ES-I3 (cell line): ENCODE results near the gene SERPIND1.
"Not testable (repeated sequence)": the region's sequence is repeated elsewhere in the genome, so short reads cannot be mapped to it uniquely, and the experiment has no call there.

Experiments
- H3K36me3 ChIP-seq: 2 replicates; pipeline ENCODE4 v1.6.1; 2013; ENCODE audit warnings: mild to moderate bottlenecking, low read length, control low read depth, moderate library complexity; ENCODE audit not compliant: insufficient read depth
- H3K4me1 ChIP-seq: 2 replicates; pipeline ENCODE4 v1.6.1; 2013; ENCODE audit warnings: mild to moderate bottlenecking, control low read depth, low read length; ENCODE audit not compliant: insufficient read depth
- H3K9ac ChIP-seq: 2 replicates; pipeline ENCODE4 v1.6.1; 2013; ENCODE audit warnings: low read depth, mild to moderate bottlenecking, low read length, moderate library complexity
- H3K9me3 ChIP-seq: 2 replicates; pipeline ENCODE4 v1.6.1; 2013; ENCODE audit warnings: mild to moderate bottlenecking, low read length, moderate library complexity; ENCODE audit not compliant: control insufficient read depth, insufficient read depth

The SERPIND1 gene

GRCh38 chr22:20815477-20816050 lies 41.7 kb downstream of the SERPIND1 start:
- Histone ChIP-seq H3K9ac (no peak overlapping the region), H3K9me3 (no peaks in the 10 kb centered on the region), H3K4me1 (no peaks in the 10 kb centered on the region), H3K36me3 (no peaks in the 10 kb centered on the region)

DNA sequence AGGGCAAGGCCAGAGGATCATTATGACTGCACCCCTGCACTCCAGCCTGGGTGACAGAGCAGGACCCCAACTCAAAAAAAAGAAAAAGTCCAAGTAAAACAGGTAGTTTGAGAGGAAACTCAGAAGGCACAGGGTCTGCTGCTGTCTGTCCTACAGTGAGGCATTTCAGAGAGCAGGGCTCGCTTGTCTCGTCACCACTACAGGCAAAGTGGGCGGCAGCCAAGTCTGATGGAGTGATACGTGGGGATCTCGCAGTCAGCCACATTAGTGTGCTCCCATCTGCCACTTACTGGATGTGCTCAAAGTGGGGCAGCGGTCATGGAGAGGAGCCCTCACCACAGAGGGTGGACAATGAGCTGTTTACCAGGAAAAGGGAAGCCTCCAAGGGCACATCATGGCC lies 42.6 kb downstream of the SERPIND1 start:
- Histone ChIP-seq H3K9ac (no peak overlapping the region), H3K4me1 (no peaks in the 10 kb centered on the region), H3K36me3 (no peaks in the 10 kb centered on the region), H3K9me3 (no peaks in the 10 kb centered on the region)

DNA sequence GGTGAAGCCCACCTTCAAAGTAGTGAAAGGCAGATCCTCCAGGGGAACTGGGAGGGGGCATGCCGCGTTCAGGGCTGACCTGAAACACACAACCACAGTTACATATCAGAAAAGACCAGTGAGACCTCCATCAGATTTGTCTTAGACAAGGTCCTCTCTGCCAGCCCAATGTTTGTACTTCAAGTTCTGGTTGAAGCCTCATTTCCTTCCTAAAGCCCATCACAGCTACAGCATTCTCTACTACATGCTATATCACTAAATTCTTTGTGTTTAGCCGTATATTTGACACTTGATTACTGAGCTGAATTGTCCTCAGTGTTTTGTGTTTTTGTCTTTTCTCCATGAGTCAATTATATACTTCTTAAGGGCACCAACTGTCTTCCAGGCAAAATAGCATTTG lies 44.6 kb downstream of the SERPIND1 start:
- H3K9ac ChIP-seq = no peak overlapping the region
- no peaks in the 10 kb centered on the region for H3K9me3 ChIP-seq
- H3K4me1 ChIP-seq = no peaks in the 10 kb centered on the region
- H3K36me3 ChIP-seq = no peaks in the 10 kb centered on the region

- Histone ChIP-seq H3K36me3 (no peaks in the 10 kb centered on the region), H3K9me3 (no peaks in the 10 kb centered on the region), H3K4me1 (no peaks in the 10 kb centered on the region), H3K9ac (no peak overlapping the region)
These were observed 45.6 kb downstream of the SERPIND1 start for GRCh38 chr22:20819471-20819870.

DNA sequence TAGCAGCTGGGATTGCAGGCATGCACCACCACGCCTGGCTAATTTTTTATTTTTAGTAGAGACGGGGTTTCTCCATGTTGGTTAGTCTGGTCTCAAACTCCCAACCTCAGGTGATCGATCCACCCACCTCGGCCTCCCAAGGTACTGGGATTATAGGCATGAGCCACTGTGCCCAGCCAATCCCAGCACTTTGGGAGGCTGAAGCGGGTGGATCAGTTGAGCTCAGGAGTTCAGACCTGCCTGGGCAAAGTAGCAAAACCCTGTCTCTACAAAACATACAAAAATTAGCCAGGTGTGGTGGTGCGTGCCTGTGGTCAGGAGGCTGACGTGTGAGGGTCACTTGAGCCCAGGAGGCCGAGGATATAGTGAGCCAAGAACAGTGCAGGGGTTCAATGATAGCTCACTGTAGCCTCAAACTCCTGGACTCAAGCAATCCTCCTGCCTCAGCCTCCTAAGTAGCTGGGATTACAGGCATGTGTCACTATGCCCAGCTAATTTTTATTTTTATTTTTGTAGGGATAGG lies 47.9 kb downstream of the SERPIND1 start:
- not testable (repeated sequence) for H3K36me3 ChIP-seq, H3K4me1 ChIP-seq, H3K9me3 ChIP-seq, H3K9ac ChIP-seq

DNA sequence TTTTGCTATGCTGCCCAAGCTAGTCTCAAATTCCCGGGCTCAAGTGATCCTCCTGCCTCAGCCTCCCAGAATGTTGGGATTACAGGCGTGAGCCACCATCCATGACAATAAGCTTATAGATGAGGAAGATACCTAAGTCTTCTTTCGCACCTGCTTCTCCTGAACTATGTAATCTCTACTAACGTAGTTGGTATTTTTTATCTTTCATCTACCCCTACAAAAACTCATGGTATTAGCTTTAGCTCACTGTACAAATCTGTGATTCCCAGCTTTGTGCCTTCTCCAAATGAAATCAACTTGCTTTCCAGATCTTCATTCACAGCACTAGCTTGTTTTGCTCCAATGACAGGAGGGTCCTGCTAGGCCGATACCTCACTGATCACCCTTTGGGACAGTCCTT lies 48.3 kb downstream of the SERPIND1 start:
- Histone ChIP-seq H3K9ac (no peak overlapping the region), H3K4me1 (no peaks in the 10 kb centered on the region), H3K36me3 (no peaks in the 10 kb centered on the region), H3K9me3 (no peaks in the 10 kb centered on the region)

- Histone ChIP-seq H3K9me3 (no peaks in the 10 kb centered on the region), H3K36me3 (no peaks in the 10 kb centered on the region), H3K4me1 (no peaks in the 10 kb centered on the region), H3K9ac (no peak overlapping the region)
These were observed 49.4 kb downstream of the SERPIND1 start for GRCh38 chr22:20823264-20823663.

GRCh38 chr22:20825216-20825615 lies 51.3 kb downstream of the SERPIND1 start:
- H3K4me1 ChIP-seq, H3K9me3 ChIP-seq, H3K9ac ChIP-seq, H3K36me3 ChIP-seq: not testable (repeated sequence)

- H3K36me3 ChIP-seq = peaks cover 3% of the 10 kb centered on the region; the same call in 1 of the 2 replicates
- H3K4me1 ChIP-seq = no peaks in the 10 kb centered on the region
- H3K9me3 ChIP-seq = no peaks in the 10 kb centered on the region
These were observed 51.7 kb downstream of the SERPIND1 start for GRCh38 chr22:20825624-20826023.

DNA sequence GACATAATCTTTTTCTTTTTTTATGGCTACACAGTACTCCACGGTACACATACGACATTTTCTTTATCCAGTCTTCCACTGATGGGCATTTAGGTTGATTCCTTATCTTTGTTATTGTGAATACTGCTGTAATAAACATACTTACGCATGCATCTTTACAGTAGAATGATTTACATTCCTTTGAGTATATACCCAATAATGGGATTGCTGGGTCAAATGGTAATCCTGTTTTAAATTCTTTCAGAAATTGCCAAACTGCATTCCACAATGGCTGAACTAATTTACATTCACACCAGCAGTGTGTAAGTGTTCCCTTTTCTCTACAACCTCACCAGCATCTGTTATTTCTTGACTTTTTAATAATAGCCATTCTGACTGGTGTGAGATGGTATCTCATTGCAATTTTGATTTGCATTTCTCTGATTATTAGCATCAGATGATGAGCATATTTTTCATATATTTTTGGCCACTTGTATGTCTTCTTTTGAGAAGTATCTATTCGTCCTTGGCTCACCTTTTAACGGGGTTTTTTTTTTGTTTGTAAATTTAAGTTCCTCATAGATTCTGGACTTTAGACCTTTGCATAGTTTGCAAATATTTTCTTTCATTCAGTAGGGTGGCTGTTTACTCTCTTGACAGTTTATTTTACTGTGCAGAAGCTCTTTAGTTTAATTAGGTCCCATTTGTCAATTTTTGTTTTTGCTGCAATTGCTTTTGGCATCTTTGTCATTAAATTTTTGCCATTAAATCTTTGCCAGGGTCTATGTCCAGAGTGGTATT lies 52.6 kb downstream of the SERPIND1 start:
- not testable (repeated sequence) for H3K36me3 ChIP-seq, H3K4me1 ChIP-seq, H3K9ac ChIP-seq, H3K9me3 ChIP-seq

More at GRCh38 chr22:20825624-20826023, 51.7 kb downstream of the SERPIND1 start:
- H3K9ac ChIP-seq = no peak overlapping the region

DNA sequence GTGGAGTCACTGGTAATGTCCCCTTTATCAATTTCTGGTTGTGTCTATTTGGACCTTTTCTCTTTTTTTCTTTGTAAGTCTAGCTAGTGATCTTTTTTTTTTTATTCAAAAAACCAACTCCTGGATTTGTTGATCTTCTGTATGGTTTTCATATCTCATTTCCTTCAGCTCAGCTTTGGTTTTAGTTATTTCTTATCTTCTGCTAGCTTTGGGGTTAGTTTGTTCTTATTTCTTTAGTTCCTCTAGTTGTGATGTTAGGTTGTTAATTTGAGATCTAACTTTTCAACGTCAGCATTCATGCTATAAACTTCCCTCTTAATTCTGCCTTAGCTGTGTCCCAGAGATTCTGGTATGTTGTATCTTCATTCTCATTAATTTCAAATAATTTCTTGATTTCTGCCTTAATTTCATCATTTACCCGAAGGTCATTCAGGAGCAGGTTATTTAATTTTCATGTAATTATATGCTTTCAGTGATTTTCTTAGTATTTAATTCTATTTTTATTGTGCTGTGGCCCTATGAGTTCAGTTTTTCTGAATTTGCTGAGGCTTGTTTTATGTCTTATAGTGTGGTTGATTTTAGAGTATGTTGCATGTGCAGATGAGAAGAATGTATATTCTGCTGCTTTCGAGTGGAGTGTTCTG lies 55.7 kb downstream of the SERPIND1 start:
- Histone ChIP-seq H3K9ac (no peak overlapping the region), H3K36me3 (peaks cover 3% of the 10 kb centered on the region; the same call in 1 of the 2 replicates), H3K4me1 (no peaks in the 10 kb centered on the region), H3K9me3 (no peaks in the 10 kb centered on the region)

- Histone ChIP-seq H3K4me1 (no peaks in the 10 kb centered on the region), H3K9me3 (no peaks in the 10 kb centered on the region), H3K36me3 (peaks cover 3% of the 10 kb centered on the region; the same call in 1 of the 2 replicates), H3K9ac (no peak overlapping the region)
These were observed 59.3 kb downstream of the SERPIND1 start for GRCh38 chr22:20833225-20833665.

- Histone ChIP-seq H3K36me3 (peaks cover 3% of the 10 kb centered on the region; the same call in 1 of the 2 replicates), H3K9ac (no peak overlapping the region), H3K9me3 (no peaks in the 10 kb centered on the region), H3K4me1 (no peaks in the 10 kb centered on the region)
These were observed 60.3 kb downstream of the SERPIND1 start for GRCh38 chr22:20834206-20834605.

DNA sequence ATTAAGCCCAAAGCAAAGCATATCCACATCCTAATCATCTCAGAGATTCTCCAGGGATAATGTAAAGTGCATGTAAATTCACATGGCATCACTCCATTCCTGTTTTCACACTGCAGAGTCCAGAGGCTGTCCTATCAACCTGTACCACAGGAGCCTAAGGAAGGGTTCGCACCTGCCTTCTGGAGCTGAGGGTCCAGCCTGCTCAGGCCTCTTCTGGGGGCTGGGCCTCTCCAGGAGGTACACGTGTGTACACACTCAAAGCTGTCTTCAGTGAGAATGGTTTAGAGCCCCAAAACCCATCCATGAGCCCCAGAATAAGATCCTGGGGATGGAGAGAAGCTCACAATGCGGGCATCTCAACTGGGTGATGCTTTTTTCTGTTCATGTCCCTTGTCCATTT lies 60.8 kb downstream of the SERPIND1 start:
- Histone ChIP-seq H3K36me3 (peaks cover 3% of the 10 kb centered on the region; the same call in 1 of the 2 replicates), H3K4me1 (no peaks in the 10 kb centered on the region), H3K9me3 (no peaks in the 10 kb centered on the region), H3K9ac (no peak overlapping the region)
